SHP77 treated with DMSO at 0.1 percent for 48 hours (cell line): Measurements from ENCODE around the gene STK25.

Source experiments
- DNase-seq: peaks from one replicate; lab custom pipeline; 2025; lab: John Stamatoyannopoulos, UW

STK25 gene

GRCh38 chr2:241508240-241509154 is at the start of gene STK25:
STK25 (minus strand) TSS chr2:241508584; CDS start chr2:241508035, 549 bp downstream.
- peak; percentile 80 for DNase-seq

DNA sequence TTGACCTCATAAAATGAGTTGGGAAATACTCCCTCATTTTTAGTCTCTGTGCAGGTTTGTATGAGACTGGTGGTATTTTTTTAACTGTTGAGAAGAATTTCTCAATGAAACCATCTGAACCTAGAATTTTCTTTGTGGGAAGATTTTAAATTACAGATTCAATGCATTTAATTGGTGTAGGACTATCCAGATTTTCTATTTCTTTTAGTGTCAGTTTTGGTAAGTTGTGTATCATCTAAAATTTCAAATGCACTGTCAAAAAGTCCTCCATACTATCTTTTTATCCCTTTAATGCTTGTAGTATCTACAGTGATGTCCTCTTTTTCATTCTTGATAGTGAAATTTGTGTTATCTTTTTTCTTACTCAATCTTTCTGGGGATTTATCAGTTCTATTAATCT is 48.4 kb upstream of the STK25 start:
- DNase-seq = no peak

DNA sequence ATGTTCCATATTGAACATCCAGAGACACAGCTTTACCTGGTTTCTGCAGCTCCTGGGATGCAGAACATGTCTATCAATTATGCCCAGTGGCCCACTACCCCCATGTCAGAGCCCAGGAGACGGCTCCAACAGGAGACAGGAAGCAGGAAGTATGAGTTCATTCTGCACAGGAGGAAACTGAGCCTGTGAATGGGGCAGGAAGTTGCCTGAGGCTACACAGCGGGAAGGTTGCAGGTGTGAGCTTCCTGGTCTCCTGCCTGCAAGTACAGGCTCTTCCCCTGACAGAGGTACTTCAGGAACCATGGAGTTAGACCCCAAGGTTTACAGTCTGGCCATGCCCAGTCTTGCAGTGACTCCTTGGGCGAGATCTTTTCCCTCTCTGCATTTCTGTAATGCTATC is 47.3 kb upstream of the STK25 start:
- no peak for DNase-seq

DNA sequence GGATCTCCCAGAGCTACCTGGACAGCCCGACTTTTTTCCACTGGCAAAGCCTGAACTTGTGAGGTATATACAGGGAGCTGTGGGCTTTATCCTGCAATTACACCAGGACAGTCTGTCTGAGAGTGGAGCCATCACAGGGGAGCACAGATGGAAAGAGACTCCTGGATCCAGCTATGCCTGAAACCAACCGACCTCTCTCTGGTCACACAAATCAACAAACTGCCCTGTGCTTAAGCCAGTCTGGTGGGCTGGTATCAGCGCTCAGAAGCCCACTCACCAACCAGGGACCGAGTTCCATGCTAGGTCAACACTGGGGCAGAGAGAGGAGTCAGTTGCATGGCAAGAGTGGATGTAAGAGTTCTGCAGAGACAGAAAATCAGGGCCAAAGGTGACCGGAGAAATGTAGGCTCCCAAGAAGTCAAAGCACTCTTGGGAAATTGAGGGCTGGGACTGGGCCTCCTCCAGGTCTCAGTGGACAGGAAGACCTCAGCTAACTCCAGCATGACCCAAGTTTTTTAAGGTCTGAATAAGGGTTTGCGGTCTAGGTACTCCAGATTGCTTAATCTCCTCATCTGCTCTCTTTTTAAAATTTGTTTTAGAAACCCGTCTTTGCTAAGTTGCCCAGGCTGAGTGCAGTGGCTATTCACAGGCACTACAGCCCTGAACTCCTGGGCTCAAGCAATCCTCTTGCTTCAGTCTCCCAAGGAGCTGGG is 46.4 kb upstream of the STK25 start:
- DNase-seq = no peak

DNA sequence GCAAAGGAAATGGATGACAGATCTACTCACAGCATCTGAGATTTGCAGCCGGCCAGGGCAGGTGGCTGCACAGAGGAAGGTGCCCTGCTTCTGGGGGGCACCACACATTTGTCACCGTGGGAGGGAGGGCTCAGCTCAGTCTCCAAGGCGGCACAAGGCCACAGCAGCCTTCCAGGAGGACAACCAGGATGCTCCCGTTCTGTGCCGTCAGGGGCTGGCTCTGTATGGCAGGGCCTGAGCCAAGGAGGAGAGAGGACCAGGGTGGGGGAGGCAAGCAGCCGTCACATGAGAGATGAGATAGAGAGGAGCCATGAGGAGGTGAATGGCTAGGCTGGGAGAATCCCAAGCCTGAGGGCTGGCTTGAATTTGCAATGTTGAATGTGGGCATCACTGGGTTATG is 45.6 kb upstream of the STK25 start:
- DNase-seq = no peak

DNA sequence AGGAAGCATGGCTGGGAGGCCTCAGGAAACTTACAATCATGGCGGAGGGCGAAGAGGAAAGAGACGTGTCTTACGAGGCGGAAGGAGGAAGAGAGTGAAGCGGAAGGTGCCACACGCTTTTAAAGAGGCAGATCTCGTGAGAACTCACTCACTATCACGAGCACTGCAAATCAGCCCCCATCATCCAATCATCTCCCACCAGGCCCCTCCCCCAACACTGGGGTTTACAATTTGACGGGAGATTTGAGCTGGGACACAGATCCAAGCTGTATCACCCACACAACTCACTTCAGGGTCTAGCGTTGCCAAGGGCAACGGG is 45.1 kb upstream of the STK25 start:
- DNase-seq = no peak

- no peak for DNase-seq
Measured at GRCh38 chr2:241551998-241552737, 43.8 kb upstream of the STK25 start.

GRCh38 chr2:241551599-241551997 is 43.2 kb upstream of the STK25 start:
- DNase-seq = no peak

DNA sequence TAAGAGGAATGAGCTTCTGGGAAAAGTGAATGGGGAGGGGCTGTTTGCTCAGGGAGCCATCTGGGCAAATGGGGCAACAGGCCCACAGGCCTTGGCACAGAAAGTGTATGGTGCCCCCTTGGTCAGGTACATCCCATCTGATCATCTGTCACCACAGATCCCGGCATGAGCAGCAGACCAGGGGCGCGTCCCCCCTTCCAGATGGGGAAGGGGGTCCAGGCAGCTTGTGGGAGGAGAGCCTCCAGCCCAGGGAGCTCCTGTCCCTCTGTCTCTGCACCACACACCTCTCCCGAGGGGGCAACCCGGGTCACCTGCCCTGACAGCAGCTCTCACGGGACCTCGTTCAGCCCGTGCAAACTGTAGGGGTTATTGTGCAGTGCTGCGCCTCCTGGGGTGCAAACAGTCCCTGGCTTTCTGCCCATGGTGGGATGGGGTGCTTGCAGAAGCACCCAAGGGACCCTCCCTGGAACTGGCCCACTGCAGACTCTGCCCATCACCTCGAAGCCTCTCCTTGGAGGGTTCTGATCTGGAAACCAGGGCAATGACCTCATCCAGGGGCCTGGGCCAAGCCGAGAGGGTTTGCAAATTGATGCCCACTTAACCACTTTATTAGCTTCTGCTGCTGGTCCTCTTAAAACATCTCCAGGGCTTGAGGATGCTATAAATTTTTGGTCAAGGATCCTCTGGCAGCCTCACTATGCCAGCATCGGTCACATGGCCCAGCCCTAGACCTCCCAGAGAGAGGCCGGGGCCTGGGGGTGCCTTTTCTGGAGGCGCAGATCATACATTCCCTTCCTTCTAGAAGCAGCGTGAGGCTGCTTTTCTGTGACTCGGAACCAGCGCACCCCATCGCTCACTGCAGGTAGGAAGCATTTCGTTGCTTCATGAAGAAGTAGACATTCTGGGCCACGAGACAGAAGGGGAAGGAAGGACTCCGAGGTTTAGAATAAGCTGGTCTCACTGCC is 42.5 kb upstream of the STK25 start:
- DNase-seq = no peak

GRCh38 chr2:241548451-241548835 is 40.1 kb upstream of the STK25 start:
- DNase-seq = no peak

- DNase-seq = no peak
Measured at GRCh38 chr2:241547781-241548450, 39.5 kb upstream of the STK25 start.

- DNase-seq = no peak
Measured at GRCh38 chr2:241546771-241547498, 38.6 kb upstream of the STK25 start.

DNA sequence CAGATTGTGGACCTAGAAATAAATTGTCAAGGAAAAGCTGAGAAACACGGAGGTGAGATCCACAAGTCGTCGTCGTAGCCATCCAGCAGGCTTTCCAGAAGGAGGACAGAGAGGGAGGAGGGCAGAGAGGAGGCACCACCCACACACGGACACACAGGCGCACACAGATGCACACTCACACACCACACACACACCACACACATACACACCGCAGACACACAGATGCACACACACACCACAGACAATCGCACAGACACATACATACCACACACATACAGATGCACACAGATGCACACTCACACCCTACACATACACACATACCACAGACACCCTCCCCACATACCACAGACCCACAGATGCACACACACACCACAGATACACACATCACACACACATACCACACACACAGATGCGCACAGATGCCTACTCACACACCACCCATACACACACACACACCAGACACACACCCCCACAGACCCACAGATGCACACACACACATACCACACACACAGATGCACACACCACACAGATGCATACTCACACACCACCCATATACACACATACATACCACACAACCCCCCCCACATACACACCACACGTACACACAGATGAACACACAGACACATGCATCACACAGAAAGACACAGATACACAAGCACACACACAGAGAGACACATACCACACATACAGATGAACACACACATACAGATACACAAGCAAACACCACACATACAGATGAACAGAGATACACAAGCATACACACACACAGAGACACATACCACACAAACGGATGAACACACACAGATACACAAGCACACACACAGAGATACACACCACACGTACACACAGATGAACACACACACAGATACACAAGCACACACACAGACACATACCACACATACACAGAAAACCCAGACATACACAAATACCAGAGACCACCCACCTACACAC is 37.4 kb upstream of the STK25 start:
- DNase-seq = no peak

- no peak for DNase-seq
Measured at GRCh38 chr2:241545106-241545505, 36.7 kb upstream of the STK25 start.

DNA sequence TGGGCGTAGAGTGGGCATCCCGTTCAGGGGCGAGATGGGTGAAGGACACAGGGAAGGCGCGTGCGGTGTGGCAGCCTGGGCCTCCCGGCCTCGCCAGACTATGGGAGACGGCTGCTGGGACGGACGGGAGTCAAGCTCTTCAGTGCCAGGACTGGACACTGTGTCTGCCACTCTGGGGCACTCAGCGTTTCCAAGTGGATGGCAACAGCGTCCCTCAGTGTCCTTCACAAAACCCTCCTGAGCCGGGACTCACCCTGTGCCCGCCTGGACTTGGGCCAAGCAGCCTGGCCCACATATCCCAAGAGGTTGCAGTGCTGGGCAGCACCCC is 33.9 kb upstream of the STK25 start:
- DNase-seq = no peak

DNA sequence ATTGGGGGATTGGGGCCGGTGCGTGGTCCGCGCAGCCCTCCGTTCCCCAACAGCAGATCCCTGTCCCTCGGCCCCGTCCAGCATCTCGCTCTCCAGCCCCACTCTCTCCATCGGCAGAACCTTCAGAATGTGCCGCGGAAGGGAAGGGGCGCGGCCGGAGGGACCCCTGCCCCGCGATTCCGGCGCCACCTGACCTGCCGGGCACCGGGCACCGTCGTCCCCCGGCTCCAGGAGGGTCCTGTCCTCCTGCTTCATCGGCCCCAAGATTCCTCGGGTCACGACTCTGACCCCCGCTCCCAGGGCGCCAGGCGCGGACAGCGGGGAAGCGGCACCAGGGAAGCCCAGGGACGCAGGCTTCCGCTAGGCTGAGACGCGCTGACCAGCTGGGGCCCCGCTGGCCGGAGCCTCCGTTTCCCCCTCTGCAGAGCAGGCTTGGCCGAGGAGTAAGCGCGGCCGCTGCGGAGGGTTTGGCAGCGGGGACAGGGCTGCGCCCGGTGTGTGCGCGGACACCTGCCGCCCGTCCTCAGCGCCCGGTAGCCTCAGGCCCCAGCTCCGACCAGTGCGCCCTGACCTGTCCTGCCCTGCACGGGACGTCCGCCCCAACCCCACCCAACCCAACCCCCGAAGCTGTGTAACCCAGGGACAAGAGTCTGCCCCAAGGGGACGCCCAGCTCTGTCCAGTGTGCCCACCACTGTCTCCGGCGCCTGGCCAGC is 33.3 kb upstream of the STK25 start:
- DNase-seq = no peak

DNA sequence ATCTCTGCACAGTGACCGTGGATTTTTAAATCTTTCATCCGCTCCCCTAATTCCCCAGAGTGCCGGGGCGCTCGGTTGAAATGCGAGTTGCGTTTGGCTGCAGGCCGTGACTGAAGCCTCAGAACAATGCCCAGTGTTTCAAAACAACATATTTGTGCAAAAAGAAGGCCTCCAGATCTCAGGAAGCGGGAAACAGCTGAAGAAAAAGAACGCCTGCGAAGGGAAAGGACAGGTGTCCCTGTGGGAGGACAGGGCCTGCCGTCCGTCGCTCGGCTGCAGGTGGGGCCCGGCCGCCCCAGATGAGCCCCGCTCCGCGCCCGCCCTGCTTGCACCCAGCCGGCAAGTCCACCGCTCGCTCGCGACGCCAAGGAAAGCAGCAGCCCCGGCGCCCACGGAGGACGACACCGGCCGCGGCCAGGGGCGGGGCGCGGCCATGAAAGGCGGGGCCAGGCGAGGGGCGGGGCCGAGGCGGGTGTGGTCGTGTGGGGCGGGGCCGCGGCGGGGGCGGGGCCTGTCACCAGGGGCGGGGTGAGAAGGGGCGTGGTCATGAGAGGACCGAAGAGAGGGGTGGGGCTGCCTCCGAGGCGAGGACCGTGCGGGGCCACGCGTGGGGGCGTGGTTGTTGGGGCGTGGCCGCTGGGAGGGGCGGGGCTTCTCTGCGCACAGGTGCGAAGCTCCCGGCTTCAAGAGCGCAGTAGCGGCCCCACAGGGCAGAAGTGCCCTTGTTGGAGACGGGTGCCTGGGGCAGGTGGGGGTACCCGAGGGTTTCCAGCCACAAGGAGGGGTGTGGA is 32.6 kb upstream of the STK25 start:
- no peak for DNase-seq

GRCh38 chr2:241540401-241540770 is 32.0 kb upstream of the STK25 start:
- DNase-seq = no peak
